SK-N-SH (cell line): ENCODE data around the gene YBX2. TPM values are rescaled to one million over a fixed set of nuclear protein-coding genes. Genes with fewer than 3 reads are reported as not detected.

Source experiments
- CTCF ChIA-PET: fragments of 300-600, 350-600 bp; formaldehyde crosslinking; extraction: SDS; loops from one replicate; lab custom pipeline; 2021; lab: Yijun Ruan, JAX
- POLR2A ChIA-PET: fragments of 350-600 bp; sonication (Branson Sonifier 250); formaldehyde crosslinking; extraction: SDS; loops from one replicate; lab custom pipeline; 2020; ENCODE audit warnings: antibody characterized with exemption, inconsistent platforms; lab: Yijun Ruan, JAX
- DNase-seq: peaks from one replicate; pipeline ENCODE4 v3.0.0; 2012
- H2AFZ ChIP-seq: fragments of 200-600 bp; sonication (generic); 2 replicates; pipeline ENCODE4 v1.8.1; 2016; ENCODE audit warnings: antibody characterized with exemption, mild to moderate bottlenecking, low read depth
- H3F3A ChIP-seq: fragments of 200-600 bp; sonication (generic); replicated peaks from 2 replicates; pipeline ENCODE3; 2016; ENCODE audit warnings: antibody characterized with exemption, mild to moderate bottlenecking; ENCODE audit not compliant: insufficient read depth
- H3K27ac ChIP-seq, 2 experiments: fragments of 200-500 bp in 1 of 2; fragments of 200-600 bp in 1 of 2; sonication (Bioruptor generic) in 1 of 2; sonication (generic), shearing (Covaris generic) in 1 of 2; 2 replicates each; pipeline versions ENCODE4 v1.5.1 to v1.6.1; 2014 to 2016; ENCODE audit warnings: low read depth in 2 of 2, inconsistent platforms in 1 of 2, low read length in 1 of 2, mild to moderate bottlenecking in 1 of 2, mixed read lengths in 1 of 2
- H3K27me3 ChIP-seq: fragments of 200-600 bp; sonication (generic), shearing (Covaris generic); 2 replicates; pipeline ENCODE4 v1.6.1; 2016; ENCODE audit warnings: mixed run types; ENCODE audit not compliant: insufficient read depth
- H3K36me3 ChIP-seq, 2 experiments: fragments of 200-500 bp in 1 of 2; fragments of 200-600 bp in 1 of 2; sonication (Bioruptor generic) in 1 of 2; sonication (generic) in 1 of 2; replicated peaks in 1 of 2; 2 replicates each; pipeline versions ENCODE3 to v1.5.1; 2014 to 2016; ENCODE audit warnings: low read length in 1 of 2, mild to moderate bottlenecking in 1 of 2; ENCODE audit not compliant: insufficient read depth in 2 of 2, control insufficient read depth in 1 of 2
- H3K4me1 ChIP-seq, 2 experiments: fragments of 200-500 bp in 1 of 2; fragments of 200-600 bp in 1 of 2; sonication (Bioruptor generic) in 1 of 2; sonication (generic), shearing (Covaris generic) in 1 of 2; 2 replicates each; pipeline versions ENCODE4 v1.5.1 to v1.6.1; 2014 to 2016; ENCODE audit warnings: low read depth in 1 of 2, low read length in 1 of 2, mixed run types in 1 of 2; ENCODE audit not compliant: insufficient read depth in 2 of 2, control insufficient read depth in 1 of 2
- H3K4me2 ChIP-seq: fragments of 200-600 bp; sonication (generic), shearing (Covaris generic); 2 replicates; pipeline ENCODE4 v1.6.1; 2017; ENCODE audit warnings: mixed run types
- H3K4me3 ChIP-seq, 2 experiments: fragments of 200-500 bp in 1 of 2; fragments of 200-600 bp in 1 of 2; sonication (Bioruptor generic) in 1 of 2; sonication (generic), shearing (Covaris generic) in 1 of 2; 2 replicates each; pipeline versions ENCODE4 v1.5.1 to v1.8.1; 2014 to 2016; ENCODE audit warnings: low read depth in 2 of 2, inconsistent platforms in 1 of 2, low read length in 1 of 2, mild to moderate bottlenecking in 1 of 2, mixed read lengths in 1 of 2, moderate library complexity in 1 of 2
- H3K79me2 ChIP-seq: fragments of 200-600 bp; sonication (generic); 2 replicates; pipeline ENCODE4 v1.8.1; 2017; ENCODE audit warnings: mild to moderate bottlenecking; ENCODE audit not compliant: insufficient read depth
- H3K9ac ChIP-seq: fragments of 200-600 bp; sonication (generic); 2 replicates; pipeline ENCODE4 v1.6.1; 2017; ENCODE audit warnings: mixed run types
- H3K9me2 ChIP-seq: fragments of 200-600 bp; sonication (generic); 2 replicates; pipeline ENCODE4 v1.6.1; 2017; ENCODE audit warnings: mixed run types
- H3K9me3 ChIP-seq: fragments of 200-600 bp; sonication (generic); 2 replicates; pipeline ENCODE4 v1.6.1; 2017; ENCODE audit warnings: mixed run types, mild to moderate bottlenecking, moderate library complexity
- H4K20me1 ChIP-seq: fragments of 200-600 bp; sonication (generic); 2 replicates; pipeline ENCODE4 v1.6.1; 2017; ENCODE audit warnings: mild to moderate bottlenecking, mixed run types; ENCODE audit not compliant: insufficient read depth
- CHD2 ChIP-seq: fragments of 150-350 bp; IDR thresholded peaks from 2 replicates; pipeline ENCODE4 v1.6.1; 2018; ENCODE audit warnings: low read length; ENCODE audit not compliant: partially characterized antibody
- FOSL2 ChIP-seq: IDR thresholded peaks from 2 replicates; pipeline ENCODE4 v1.4.0; 2012; ENCODE audit warnings: low read depth, mild to moderate bottlenecking, moderate library complexity, borderline replicate concordance
- FOXM1 ChIP-seq: IDR thresholded peaks from 2 replicates; pipeline ENCODE4 v1.4.0; 2012; ENCODE audit warnings: low read depth, mild to moderate bottlenecking
- GATA2 ChIP-seq: sonication (generic); formaldehyde crosslinking; IDR thresholded peaks from 2 replicates; pipeline ENCODE4 v1.5.0; 2020; ENCODE audit warnings: mild to moderate bottlenecking, missing genetic modification reagents
- IRF3 ChIP-seq: fragments of 150-350 bp; IDR thresholded peaks from 2 replicates; pipeline ENCODE4 v1.6.1; 2016; ENCODE audit warnings: mild to moderate bottlenecking, low read depth, low read length
- TAF1 ChIP-seq: IDR thresholded peaks from 2 replicates; pipeline ENCODE4 v1.6.1; 2012; ENCODE audit warnings: low read depth, mild to moderate bottlenecking, low read length, moderate library complexity, borderline replicate concordance
- TEAD4 ChIP-seq: IDR thresholded peaks from 2 replicates; pipeline ENCODE4 v1.4.0; 2012; ENCODE audit warnings: mild to moderate bottlenecking, borderline replicate concordance; ENCODE audit not compliant: insufficient read depth
- ZBTB33 ChIP-seq: IDR thresholded peaks from 2 replicates; pipeline ENCODE4 v1.4.0; 2012; ENCODE audit warnings: low read depth, borderline replicate concordance
- WGBS: methylation state at CpG from one replicate; pipeline ENCODE4 v1.1.6; 2017; ENCODE audit warnings: low lambda C conversion rate; 5-methylcytosine and 5-hydroxymethylcytosine counted together
- polyA plus RNA-seq, 3 experiments: library from polyadenylated mRNA; depleted of rRNA; stranded (reverse); fragments of >200 nt; gene quantifications; 2 replicates each; pipeline ENCODE4 v1.2.3, GENCODE V29; 2012
- TF ChIP-seq, protein P1 (sequence below): IDR thresholded peaks from 2 replicates; pipeline ENCODE4; 2012
- TF ChIP-seq, protein P2 (sequence below): fragments of 200-600 bp; sonication (generic); IDR thresholded peaks from 2 replicates; pipeline ENCODE4 v1.6.1; 2017; ENCODE audit warnings: antibody characterized with exemption, mild to moderate bottlenecking, moderate library complexity
- TF ChIP-seq, protein P3 (sequence below): IDR thresholded peaks from 2 replicates; pipeline ENCODE4 v1.4.0; 2012; ENCODE audit warnings: low read depth
- TF ChIP-seq, protein P4 (sequence below): fragments of 150-350 bp; IDR thresholded peaks from 2 replicates; pipeline ENCODE4 v1.6.1; 2017; ENCODE audit warnings: antibody characterized with exemption, low read length, low read depth, borderline replicate concordance

Gene YBX2
- polyA plus RNA-seq, 1 of the 3 experiments (the other 2 are of a cell fraction): 0.54 TPM

- H3K9ac ChIP-seq: peak overlapping the region; percentile 80
- peak overlapping the region; percentile 99 for H3K4me2 ChIP-seq
- no peaks in the 10 kb centered on the region for H3K9me2 ChIP-seq
- WGBS: 41% methylated on average over 22 of the region's 30 CpGs
- TF ChIP-seq ZBTB33 (no peak), TEAD4 (no peak)
- H3K4me1 ChIP-seq: peaks cover 10 to 36% of the 10 kb centered on the region in 2 experiments; a peak in 3 of 4 replicates
- no peaks in the 10 kb centered on the region for H3K9me3 ChIP-seq
- CTCF ChIA-PET: interaction anchor here (0.9 to 2.9 kb wide), 6 partner anchors 9 to 245 kb away, joined by 3 to 12 read pairs (median 4); no protein-coding TSS in a partner anchor
- peak overlapping the region; percentile 88 to 94 for H3K4me3 ChIP-seq
- peaks cover 40% of the 10 kb centered on the region for H3F3A ChIP-seq
- H3K79me2 ChIP-seq: peaks cover 38% of the 10 kb centered on the region
- H4K20me1 ChIP-seq: peaks cover 38% of the 10 kb centered on the region
- peak overlapping the region; percentile 86 for H2AFZ ChIP-seq
- no peak for DNase-seq
- POLR2A ChIA-PET: interaction anchor here (0.6 to 2.6 kb wide), 2 partner anchors 14 to 68 kb away, joined by 3 to 11 read pairs; partner anchors contain the start of gene NEURL4
- H3K36me3 ChIP-seq: peaks cover 43 to 51% of the 10 kb centered on the region in 2 experiments
- peak overlapping the region; percentile 76 to 90 for H3K27ac ChIP-seq
- H3K27me3 ChIP-seq: no peaks in the 10 kb centered on the region
These were observed 21.3 kb upstream of the YBX2 start for GRCh38 chr17:7315570-7316235.

DNA sequence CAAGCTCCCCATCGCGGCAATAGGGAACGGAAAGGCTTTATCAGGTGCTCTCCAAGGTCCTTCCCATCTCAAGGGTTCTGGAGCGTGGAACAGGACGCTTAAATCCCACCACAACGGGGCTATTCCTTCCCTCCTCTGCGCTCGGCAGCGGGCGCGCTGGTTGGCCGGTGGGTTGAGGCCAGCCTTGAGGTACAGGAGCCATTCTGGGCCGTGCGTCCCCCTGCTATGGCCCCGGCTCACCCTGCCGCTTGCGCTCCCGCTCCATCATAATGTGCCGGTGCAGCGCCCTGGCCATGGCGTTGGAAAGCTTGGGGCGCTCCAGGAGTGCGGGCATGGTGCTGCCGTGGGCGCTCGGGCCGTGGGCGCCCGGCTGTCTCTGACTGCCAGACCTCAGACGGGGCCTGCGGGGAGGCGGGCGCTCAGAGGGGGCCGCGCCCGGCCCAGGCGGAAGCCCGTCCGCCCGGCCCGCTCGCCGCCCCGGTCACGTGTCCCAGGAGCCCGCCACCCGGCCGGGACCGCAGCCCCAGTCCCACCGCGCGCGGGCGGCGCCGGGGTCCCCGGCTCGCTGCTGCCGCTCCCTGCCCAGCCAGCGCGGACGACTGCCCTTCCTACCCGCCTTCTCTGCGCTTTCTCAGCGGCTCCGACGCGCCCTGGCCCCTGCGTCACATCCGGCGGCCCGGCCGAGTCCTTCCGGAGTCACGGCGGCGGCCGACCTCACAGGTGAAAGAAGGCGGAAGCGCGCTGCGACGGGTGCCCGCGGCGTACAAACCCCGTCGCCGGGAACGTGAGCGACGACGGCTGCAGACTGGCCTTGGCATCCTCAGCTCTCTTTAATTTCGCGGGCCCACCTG, 20.5 kb upstream of the YBX2 start, which contains the start of gene GPS2:
Gene GPS2 (minus strand): TSS at position 642 of the 851 bp plus-strand sequence. CDS start 308 bp downstream, at position 334.
- Histone ChIP-seq H3K4me3 (peak within 1 kb of the TSS; percentile 88 to 94), H3K27me3 (no peaks in the 10 kb centered on the region), H4K20me1 (peaks cover 45% of the 10 kb centered on the region), H3K9me2 (no peaks in the 10 kb centered on the region), H3K4me1 (peaks cover 14 to 39% of the 10 kb centered on the region in 2 experiments), H2AFZ (peak within 1 kb of the TSS; percentile 86), H3K36me3 (peaks cover 50 to 54% of the 10 kb centered on the region in 2 experiments), H3K4me2 (peak within 1 kb of the TSS; percentile 99), H3K9ac (peak within 1 kb of the TSS; percentile 80), H3F3A (peaks cover 48% of the 10 kb centered on the region), H3K27ac (peak within 1 kb of the TSS; percentile 76 to 90), H3K9me3 (no peaks in the 10 kb centered on the region), H3K79me2 (peaks cover 45% of the 10 kb centered on the region)
- ChIA-PET POLR2A (interaction anchor here (0.6 to 2.6 kb wide), 2 partner anchors 14 to 68 kb away, joined by 3 to 11 read pairs; partner anchors contain the start of gene NEURL4), CTCF (interaction anchor here (0.9 to 2.9 kb wide), 7 partner anchors 10 to 246 kb away, joined by 3 to 12 read pairs (median 3); no protein-coding TSS in a partner anchor)
- WGBS: 4% methylated on average over 6 of the region's 95 CpGs
- peak; percentile 97 for DNase-seq
- TF ChIP-seq IRF3 (no peak), TAF1 (peak; percentile 74), GATA2 (no peak), FOXM1 (no peak), FOSL2 (no peak), CHD2 (peak; percentile 49)
- TF ChIP-seq, protein P1, sequence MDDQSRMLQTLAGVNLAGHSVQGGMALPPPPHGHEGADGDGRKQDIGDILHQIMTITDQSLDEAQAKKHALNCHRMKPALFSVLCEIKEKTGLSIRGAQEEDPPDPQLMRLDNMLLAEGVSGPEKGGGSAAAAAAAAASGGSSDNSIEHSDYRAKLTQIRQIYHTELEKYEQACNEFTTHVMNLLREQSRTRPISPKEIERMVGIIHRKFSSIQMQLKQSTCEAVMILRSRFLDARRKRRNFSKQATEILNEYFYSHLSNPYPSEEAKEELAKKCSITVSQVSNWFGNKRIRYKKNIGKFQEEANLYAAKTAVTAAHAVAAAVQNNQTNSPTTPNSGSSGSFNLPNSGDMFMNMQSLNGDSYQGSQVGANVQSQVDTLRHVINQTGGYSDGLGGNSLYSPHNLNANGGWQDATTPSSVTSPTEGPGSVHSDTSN: peak; percentile 66
- TF ChIP-seq, protein P2, sequence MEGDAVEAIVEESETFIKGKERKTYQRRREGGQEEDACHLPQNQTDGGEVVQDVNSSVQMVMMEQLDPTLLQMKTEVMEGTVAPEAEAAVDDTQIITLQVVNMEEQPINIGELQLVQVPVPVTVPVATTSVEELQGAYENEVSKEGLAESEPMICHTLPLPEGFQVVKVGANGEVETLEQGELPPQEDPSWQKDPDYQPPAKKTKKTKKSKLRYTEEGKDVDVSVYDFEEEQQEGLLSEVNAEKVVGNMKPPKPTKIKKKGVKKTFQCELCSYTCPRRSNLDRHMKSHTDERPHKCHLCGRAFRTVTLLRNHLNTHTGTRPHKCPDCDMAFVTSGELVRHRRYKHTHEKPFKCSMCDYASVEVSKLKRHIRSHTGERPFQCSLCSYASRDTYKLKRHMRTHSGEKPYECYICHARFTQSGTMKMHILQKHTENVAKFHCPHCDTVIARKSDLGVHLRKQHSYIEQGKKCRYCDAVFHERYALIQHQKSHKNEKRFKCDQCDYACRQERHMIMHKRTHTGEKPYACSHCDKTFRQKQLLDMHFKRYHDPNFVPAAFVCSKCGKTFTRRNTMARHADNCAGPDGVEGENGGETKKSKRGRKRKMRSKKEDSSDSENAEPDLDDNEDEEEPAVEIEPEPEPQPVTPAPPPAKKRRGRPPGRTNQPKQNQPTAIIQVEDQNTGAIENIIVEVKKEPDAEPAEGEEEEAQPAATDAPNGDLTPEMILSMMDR: no peak
- TF ChIP-seq, protein P3, sequence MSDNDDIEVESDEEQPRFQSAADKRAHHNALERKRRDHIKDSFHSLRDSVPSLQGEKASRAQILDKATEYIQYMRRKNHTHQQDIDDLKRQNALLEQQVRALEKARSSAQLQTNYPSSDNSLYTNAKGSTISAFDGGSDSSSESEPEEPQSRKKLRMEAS: peak; percentile 90
- TF ChIP-seq, protein P4, sequence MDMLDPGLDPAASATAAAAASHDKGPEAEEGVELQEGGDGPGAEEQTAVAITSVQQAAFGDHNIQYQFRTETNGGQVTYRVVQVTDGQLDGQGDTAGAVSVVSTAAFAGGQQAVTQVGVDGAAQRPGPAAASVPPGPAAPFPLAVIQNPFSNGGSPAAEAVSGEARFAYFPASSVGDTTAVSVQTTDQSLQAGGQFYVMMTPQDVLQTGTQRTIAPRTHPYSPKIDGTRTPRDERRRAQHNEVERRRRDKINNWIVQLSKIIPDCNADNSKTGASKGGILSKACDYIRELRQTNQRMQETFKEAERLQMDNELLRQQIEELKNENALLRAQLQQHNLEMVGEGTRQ: no peak
